Right atrium auricular region (tissue), 2 donors: Measurements from ENCODE around the gene PTPRD. TPM values are rescaled to one million over a fixed set of nuclear protein-coding genes. Genes with fewer than 3 reads are reported as not detected.

Experiments used
- DNase-seq: peaks from one replicate; pipeline ENCODE4 v3.0.0-alpha.2; 2019; ENCODE audit warnings: low spot score
- H3K27ac ChIP-seq, 2 donors: fragments of 200-600 bp; sonication (generic); 1 replicate in 1 of 2; 2 replicates in 1 of 2; pipeline ENCODE4 v1.5.1; 2016 to 2019
- H3K27me3 ChIP-seq, 2 donors: fragments of 200-600 bp; sonication (generic); one replicate each; pipeline versions ENCODE4 v1.5.1 to v1.6.0; 2017 to 2019
- H3K36me3 ChIP-seq: fragments of 200-600 bp; sonication (generic); one replicate; pipeline ENCODE4 v1.5.1; 2016
- H3K4me1 ChIP-seq, 2 donors: fragments of 200-600 bp; sonication (generic); one replicate each; pipeline versions ENCODE4 v1.5.1 to v1.6.0; 2017 to 2019
- H3K4me3 ChIP-seq, 2 donors: fragments of 200-600 bp; sonication (generic); 1 replicate in 1 of 2; 2 replicates in 1 of 2; pipeline ENCODE4 v1.5.1; 2017 to 2019; ENCODE audit warnings: mild to moderate bottlenecking in 1 of 2, moderate library complexity in 1 of 2
- H3K9me3 ChIP-seq, 2 donors: fragments of 200-600 bp; sonication (generic); one replicate each; pipeline ENCODE4 v1.5.1; 2019
- total RNA-seq, 2 donors: library from RNA; depleted of rRNA; stranded (reverse); fragments of >200 nt; gene quantifications; one replicate each; pipeline ENCODE4 v1.1.0, GENCODE V29; 2016
- TF ChIP-seq, protein P1 (sequence below), 2 donors: fragments of 200-600 bp; sonication (generic); IDR thresholded peaks; one replicate each; pipeline ENCODE4 v1.5.1; 2019; ENCODE audit warnings: antibody characterized with exemption in 2 of 2

PTPRD gene
- total RNA-seq, 2 donors from 2014 or later = 5.5 to 6.6 TPM

DNA sequence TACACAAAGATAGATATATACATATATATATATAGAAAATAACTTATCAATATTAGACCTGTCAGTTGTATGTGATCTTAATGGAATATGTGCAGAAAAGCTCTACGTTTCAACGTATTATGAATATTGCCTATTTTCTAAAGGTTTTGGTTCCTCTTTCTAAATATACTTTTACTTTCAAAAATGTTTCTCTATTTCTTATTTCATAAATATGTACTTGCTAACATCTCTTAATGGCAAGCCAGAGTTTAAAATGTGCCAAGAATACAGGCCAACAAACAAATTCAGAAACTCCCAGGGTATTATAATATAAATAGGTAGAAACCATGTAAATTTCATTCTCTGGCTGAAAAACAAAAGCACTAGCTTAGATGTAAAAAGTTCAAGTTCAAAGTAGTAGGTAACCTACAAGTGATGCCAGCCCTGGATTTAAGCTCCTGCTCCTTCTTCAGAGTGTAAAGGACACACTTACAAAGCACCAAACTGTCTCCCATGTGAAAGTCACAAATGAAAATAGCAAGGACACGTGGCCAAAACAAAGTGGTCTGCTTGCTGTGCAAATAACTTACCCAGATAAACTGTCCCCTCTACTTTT is 2128.1 kb downstream of the PTPRD start:
- no peak for DNase-seq
- Histone ChIP-seq H3K9me3 (no peaks in the 10 kb centered on the region), H3K27ac (no peak overlapping the region), H3K4me1 (no peaks in the 10 kb centered on the region), H3K36me3 (no peaks in the 10 kb centered on the region), H3K27me3 (no peaks in the 10 kb centered on the region), H3K4me3 (no peak overlapping the region)
- TF ChIP-seq, protein P1, sequence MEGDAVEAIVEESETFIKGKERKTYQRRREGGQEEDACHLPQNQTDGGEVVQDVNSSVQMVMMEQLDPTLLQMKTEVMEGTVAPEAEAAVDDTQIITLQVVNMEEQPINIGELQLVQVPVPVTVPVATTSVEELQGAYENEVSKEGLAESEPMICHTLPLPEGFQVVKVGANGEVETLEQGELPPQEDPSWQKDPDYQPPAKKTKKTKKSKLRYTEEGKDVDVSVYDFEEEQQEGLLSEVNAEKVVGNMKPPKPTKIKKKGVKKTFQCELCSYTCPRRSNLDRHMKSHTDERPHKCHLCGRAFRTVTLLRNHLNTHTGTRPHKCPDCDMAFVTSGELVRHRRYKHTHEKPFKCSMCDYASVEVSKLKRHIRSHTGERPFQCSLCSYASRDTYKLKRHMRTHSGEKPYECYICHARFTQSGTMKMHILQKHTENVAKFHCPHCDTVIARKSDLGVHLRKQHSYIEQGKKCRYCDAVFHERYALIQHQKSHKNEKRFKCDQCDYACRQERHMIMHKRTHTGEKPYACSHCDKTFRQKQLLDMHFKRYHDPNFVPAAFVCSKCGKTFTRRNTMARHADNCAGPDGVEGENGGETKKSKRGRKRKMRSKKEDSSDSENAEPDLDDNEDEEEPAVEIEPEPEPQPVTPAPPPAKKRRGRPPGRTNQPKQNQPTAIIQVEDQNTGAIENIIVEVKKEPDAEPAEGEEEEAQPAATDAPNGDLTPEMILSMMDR (IDR thresholded peaks at IDR 0.05) = no peak

DNA sequence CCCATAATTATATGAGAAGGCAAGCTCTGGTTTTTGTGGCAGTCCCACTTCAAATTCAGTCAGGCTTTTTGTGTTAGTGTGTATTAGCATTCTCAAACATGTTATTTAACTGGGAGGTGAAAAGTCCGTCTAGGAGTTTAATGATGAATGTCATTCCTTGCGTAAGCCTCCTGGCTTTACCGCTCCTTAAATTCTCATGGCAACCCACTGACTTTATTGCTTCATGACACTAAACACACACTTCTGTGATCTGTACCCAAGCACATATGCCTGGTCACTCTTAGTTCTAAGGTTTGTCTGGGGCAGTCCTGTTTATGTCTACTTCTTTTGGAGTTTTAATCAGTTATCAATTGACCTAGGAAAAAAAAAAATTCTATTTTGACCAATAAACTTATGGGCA is 2135.4 kb downstream of the PTPRD start:
- H3K27me3 ChIP-seq = no peaks in the 10 kb centered on the region
- TF ChIP-seq, protein P1 (IDR thresholded peaks at IDR 0.05) = no peak
- no peak for DNase-seq
- no peaks in the 10 kb centered on the region for H3K36me3 ChIP-seq
- H3K9me3 ChIP-seq = no peaks in the 10 kb centered on the region
- no peak overlapping the region for H3K27ac ChIP-seq
- H3K4me3 ChIP-seq = no peak overlapping the region
- no peaks in the 10 kb centered on the region for H3K4me1 ChIP-seq

DNA sequence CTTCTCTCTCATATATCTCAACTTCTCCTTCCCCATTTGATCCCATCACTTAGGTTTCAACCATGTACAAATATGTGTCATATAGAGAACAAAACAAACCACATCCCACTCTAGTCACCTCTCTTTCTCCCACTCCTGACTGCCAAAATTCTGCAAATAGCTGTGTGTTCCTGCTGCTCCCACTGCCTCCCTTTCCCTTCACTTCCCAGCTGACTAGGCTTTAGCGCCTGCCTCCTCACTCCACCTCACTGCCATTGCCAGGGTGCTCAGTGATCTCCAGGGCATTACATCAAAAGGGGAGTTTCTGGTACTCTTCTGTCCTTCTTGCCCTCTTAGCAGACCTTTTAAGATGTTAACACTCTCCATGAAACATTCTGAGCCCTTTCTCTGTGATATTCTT is 2137.9 kb downstream of the PTPRD start:
- no peak for DNase-seq
- Histone ChIP-seq H3K27me3 (no peaks in the 10 kb centered on the region), H3K4me3 (no peak overlapping the region), H3K9me3 (no peaks in the 10 kb centered on the region), H3K36me3 (no peaks in the 10 kb centered on the region), H3K27ac (no peak overlapping the region), H3K4me1 (no peaks in the 10 kb centered on the region)
- TF ChIP-seq, protein P1 (IDR thresholded peaks at IDR 0.05) = no peak

DNA sequence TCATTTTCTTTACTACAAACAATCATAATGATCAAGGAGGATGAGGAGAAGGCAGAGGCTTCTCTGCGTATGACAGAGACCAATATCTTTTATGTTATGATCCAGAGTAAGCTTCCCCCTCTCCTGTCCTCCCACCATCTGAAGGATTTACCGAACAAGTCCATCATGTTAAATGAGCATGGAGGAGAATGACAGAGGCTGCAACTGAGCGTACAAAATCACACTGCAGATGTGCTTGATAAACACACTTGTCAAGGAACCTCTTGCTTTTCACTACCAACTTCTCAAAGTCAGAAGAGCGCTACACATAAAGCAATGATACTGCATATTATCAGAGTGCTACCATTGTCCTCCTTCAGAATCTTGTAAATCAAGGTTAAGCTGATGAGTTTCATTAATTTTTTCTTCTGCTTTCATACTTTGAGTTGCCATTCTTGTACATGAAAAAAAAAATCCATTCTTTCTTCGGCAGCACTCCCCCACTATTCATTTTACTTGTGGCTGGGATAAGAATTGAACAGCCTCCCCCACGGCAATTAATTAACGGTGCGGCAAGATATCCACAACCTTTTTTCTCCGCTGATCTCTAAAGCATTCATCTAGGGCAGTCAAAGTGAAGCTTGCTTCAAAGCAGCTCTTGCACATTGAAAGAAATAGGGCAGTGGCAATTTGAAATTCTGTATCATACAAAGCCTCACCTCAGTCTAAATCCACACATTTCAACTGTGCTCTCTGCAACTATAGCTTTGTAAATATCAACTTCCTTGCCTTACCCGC is 2139.4 kb downstream of the PTPRD start:
- no peaks in the 10 kb centered on the region for H3K36me3 ChIP-seq
- H3K9me3 ChIP-seq = no peaks in the 10 kb centered on the region
- TF ChIP-seq, protein P1 (IDR thresholded peaks at IDR 0.05) = no peak
- H3K27ac ChIP-seq = no peak overlapping the region
- H3K4me3 ChIP-seq = no peak overlapping the region
- no peaks in the 10 kb centered on the region for H3K27me3 ChIP-seq
- no peaks in the 10 kb centered on the region for H3K4me1 ChIP-seq
- DNase-seq = no peak

DNA sequence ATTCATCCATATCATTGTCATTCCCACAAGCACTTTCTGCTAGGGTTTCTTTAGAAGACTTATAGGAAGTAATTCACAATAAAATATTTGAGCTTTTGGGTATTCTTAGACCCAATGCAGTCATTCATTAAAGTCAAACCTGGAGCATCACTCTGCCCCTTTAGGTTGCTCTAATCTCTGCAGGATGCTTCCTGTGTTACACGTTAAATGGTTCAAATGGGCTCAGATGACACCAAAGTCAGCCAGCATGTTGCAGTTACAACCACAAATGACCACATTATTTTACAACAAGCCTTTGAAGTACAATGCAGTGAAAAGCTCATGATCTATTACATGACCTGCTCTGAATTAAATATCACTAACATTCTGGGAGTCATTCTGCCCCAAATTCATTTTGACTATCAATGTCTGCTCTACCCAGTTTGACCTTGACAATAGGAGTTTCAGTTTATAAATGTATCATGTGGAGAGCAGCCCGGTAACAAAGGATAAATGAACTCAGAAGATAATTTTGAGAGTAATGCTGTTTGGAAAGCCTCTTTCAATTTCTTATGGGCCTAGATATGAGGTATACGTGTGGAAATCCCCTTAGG is 2144.7 kb downstream of the PTPRD start:
- Histone ChIP-seq H3K4me1 (no peaks in the 10 kb centered on the region), H3K9me3 (no peaks in the 10 kb centered on the region), H3K27ac (no peak overlapping the region), H3K36me3 (no peaks in the 10 kb centered on the region), H3K4me3 (no peak overlapping the region), H3K27me3 (no peaks in the 10 kb centered on the region)
- TF ChIP-seq, protein P1 (IDR thresholded peaks at IDR 0.05) = no peak
- no peak for DNase-seq
